ENCODE data around the gene GUCA2B.

Gene GUCA2B

GRCh38 chr1:42130061-42130660 is 23.0 kb upstream of the GUCA2B start:
- H3K4me3 ChIP-seq (ENCODE audit: low read depth, low read length) = no peak overlapping the region
- H3K27me3 ChIP-seq (replicated peaks) = no peaks in the 10 kb centered on the region
- TF ChIP-seq CTCF (IDR thresholded peaks at IDR 0.05; ENCODE audit: low read depth, low read length, missing control alignments) = no peak
- H3K36me3 ChIP-seq (replicated peaks) = no peaks in the 10 kb centered on the region
- in situ Hi-C loops (cut with HindIII; ENCODE audit: low pct_ligation_motif_present, low sequenced_read_pairs) = no loop called here
- no peak for DNase-seq
- no peak overlapping the region for H3K27ac ChIP-seq

- TF ChIP-seq CTCF (IDR thresholded peaks at IDR 0.05; ENCODE audit: low read depth, low read length, missing control alignments) = no peak
- Histone ChIP-seq H3K36me3 (replicated peaks) (no peaks in the 10 kb centered on the region), H3K4me3 (ENCODE audit: low read depth, low read length) (no peak overlapping the region), H3K27ac (no peak overlapping the region), H3K27me3 (replicated peaks) (peaks cover 6% of the 10 kb centered on the region)
- DNase-seq = no peak
- in situ Hi-C loops (cut with HindIII; ENCODE audit: low pct_ligation_motif_present, low sequenced_read_pairs) = no loop called here
Measured at GRCh38 chr1:42133390-42133789, 19.8 kb upstream of the GUCA2B start.

GRCh38 chr1:42133809-42134526 is 19.2 kb upstream of the GUCA2B start:
- TF ChIP-seq CTCF (IDR thresholded peaks at IDR 0.05; ENCODE audit: low read depth, low read length, missing control alignments) = no peak
- Histone ChIP-seq H3K36me3 (replicated peaks) (no peaks in the 10 kb centered on the region), H3K27ac (no peak overlapping the region), H3K4me3 (ENCODE audit: low read depth, low read length) (no peak overlapping the region), H3K27me3 (replicated peaks) (peaks cover 6% of the 10 kb centered on the region)
- DNase-seq = no peak
- in situ Hi-C loops (cut with HindIII; ENCODE audit: low pct_ligation_motif_present, low sequenced_read_pairs) = no loop called here

- Histone ChIP-seq H3K27ac (no peak overlapping the region), H3K27me3 (replicated peaks) (peaks cover 6% of the 10 kb centered on the region), H3K36me3 (replicated peaks) (no peaks in the 10 kb centered on the region), H3K4me3 (ENCODE audit: low read depth, low read length) (no peak overlapping the region)
- in situ Hi-C loops (cut with HindIII; ENCODE audit: low pct_ligation_motif_present, low sequenced_read_pairs) = no loop called here
- TF ChIP-seq CTCF (IDR thresholded peaks at IDR 0.05; ENCODE audit: low read depth, low read length, missing control alignments) = no peak
- DNase-seq = no peak
Measured at GRCh38 chr1:42135426-42135825, 17.8 kb upstream of the GUCA2B start.

- Histone ChIP-seq H3K27me3 (replicated peaks) (peaks cover 6% of the 10 kb centered on the region), H3K4me3 (ENCODE audit: low read depth, low read length) (no peak overlapping the region), H3K36me3 (replicated peaks) (no peaks in the 10 kb centered on the region), H3K27ac (no peak overlapping the region)
- TF ChIP-seq CTCF (IDR thresholded peaks at IDR 0.05; ENCODE audit: low read depth, low read length, missing control alignments) = no peak
- in situ Hi-C loops (cut with HindIII; ENCODE audit: low pct_ligation_motif_present, low sequenced_read_pairs) = no loop called here
- no peak for DNase-seq
Measured at GRCh38 chr1:42136466-42136865, 16.7 kb upstream of the GUCA2B start.

Measured in brain microvascular endothelial cell (primary cell).